HEK293 (cell line): ENCODE results near the gene GUCY1A2.

Experiments used
- CTCF ChIA-PET: fragments of 350-600 bp; formaldehyde crosslinking; extraction: SDS; loops from one replicate; lab custom pipeline; 2021; ENCODE audit warnings: antibody characterized with exemption; lab: Yijun Ruan, JAX
- POLR2A ChIA-PET: fragments of 300-600 bp; formaldehyde crosslinking; extraction: SDS; loops from one replicate; lab custom pipeline; 2020; ENCODE audit warnings: antibody characterized with exemption, inconsistent platforms; lab: Yijun Ruan, JAX
- H3K27ac ChIP-seq: fragments of 200-500 bp; sonication (Bioruptor generic); 2 replicates; pipeline ENCODE4 v1.5.1; 2014; ENCODE audit warnings: low read depth, low read length, control low read depth, inconsistent platforms; ENCODE audit errors: extremely low read depth
- H3K36me3 ChIP-seq, 2 experiments: fragments of 200-500 bp in 1 of 2; sonication (Bioruptor generic) in 1 of 2; 1 replicate in 1 of 2; 2 replicates in 1 of 2; pipeline ENCODE4 v1.5.1; 2014 to 2017; ENCODE audit warnings: inconsistent platforms in 2 of 2, low read length in 2 of 2; ENCODE audit not compliant: control insufficient read depth in 2 of 2, insufficient read depth in 1 of 2
- H3K4me1 ChIP-seq: fragments of 200-500 bp; sonication (Bioruptor generic); 2 replicates; pipeline ENCODE4 v1.5.1; 2014; ENCODE audit warnings: mild to moderate bottlenecking, low read length, inconsistent platforms; ENCODE audit not compliant: control insufficient read depth, insufficient read depth
- H3K4me3 ChIP-seq: 2 replicates; pipeline ENCODE4 v1.5.1; 2011; ENCODE audit warnings: low read depth, mild to moderate bottlenecking, control low read depth, low read length, moderate library complexity
- H3K9me3 ChIP-seq: fragments of 200-500 bp; sonication (Bioruptor generic); 2 replicates; pipeline ENCODE4 v1.5.1; 2014; ENCODE audit warnings: low read depth, low read length, inconsistent platforms; ENCODE audit not compliant: control insufficient read depth, insufficient read depth
- KLF7 ChIP-seq: fragments of 450-650 bp; formaldehyde crosslinking; IDR thresholded peaks from 2 replicates; pipeline ENCODE4 v1.5.1; 2016; ENCODE audit warnings: missing biosample characterization, missing genetic modification characterization, borderline replicate concordance
- SCRT1 ChIP-seq: fragments of 450-650 bp; formaldehyde crosslinking; IDR thresholded peaks from 2 replicates; pipeline ENCODE4 v1.5.1; 2016; ENCODE audit warnings: missing biosample characterization, missing genetic modification characterization, borderline replicate concordance
- YY2 ChIP-seq: fragments of 450-650 bp; formaldehyde crosslinking; IDR thresholded peaks from 2 replicates; pipeline ENCODE4 v1.5.1; 2016; ENCODE audit warnings: missing biosample characterization, missing genetic modification characterization
- ZBTB49 ChIP-seq: fragments of 450-650 bp; formaldehyde crosslinking; IDR thresholded peaks from 2 replicates; pipeline ENCODE4 v1.5.1; 2016; ENCODE audit warnings: missing biosample characterization, missing genetic modification characterization, low read depth
- ZIC2 ChIP-seq: fragments of 450-650 bp; formaldehyde crosslinking; IDR thresholded peaks from 2 replicates; pipeline ENCODE4 v1.5.1; 2016; ENCODE audit warnings: missing biosample characterization, missing genetic modification characterization
- ZNF138 ChIP-seq: fragments of 450-650 bp; formaldehyde crosslinking; IDR thresholded peaks from 2 replicates; pipeline ENCODE4 v1.5.1; 2016; ENCODE audit warnings: missing biosample characterization, missing genetic modification characterization, borderline replicate concordance
- ZNF140 ChIP-seq: fragments of 450-650 bp; formaldehyde crosslinking; IDR thresholded peaks from 2 replicates; pipeline ENCODE4 v1.5.1; 2016; ENCODE audit warnings: missing biosample characterization, missing genetic modification characterization
- ZNF155 ChIP-seq: fragments of 450-650 bp; formaldehyde crosslinking; IDR thresholded peaks from 2 replicates; pipeline ENCODE4 v1.5.1; 2016; ENCODE audit warnings: missing biosample characterization, missing genetic modification characterization
- ZNF335 ChIP-seq: fragments of 450-650 bp; formaldehyde crosslinking; conservative IDR thresholded peaks from 2 replicates; pipeline ENCODE4 v1.5.1; 2016; ENCODE audit warnings: missing biosample characterization, missing genetic modification characterization
- ZNF366 ChIP-seq: fragments of 450-650 bp; formaldehyde crosslinking; conservative IDR thresholded peaks from 2 replicates; pipeline ENCODE4 v1.5.1; 2016; ENCODE audit warnings: missing biosample characterization, missing genetic modification characterization
- ZNF398 ChIP-seq: fragments of 450-650 bp; formaldehyde crosslinking; IDR thresholded peaks from 2 replicates; pipeline ENCODE4 v1.5.1; 2017; ENCODE audit warnings: missing biosample characterization, missing genetic modification characterization
- ZNF416 ChIP-seq: fragments of 450-650 bp; formaldehyde crosslinking; IDR thresholded peaks from 2 replicates; pipeline ENCODE4 v1.5.1; 2016; ENCODE audit warnings: missing biosample characterization, missing genetic modification characterization
- ZNF610 ChIP-seq: fragments of 450-650 bp; formaldehyde crosslinking; IDR thresholded peaks from 2 replicates; pipeline ENCODE4 v1.5.1; 2016; ENCODE audit warnings: missing biosample characterization, missing genetic modification characterization, borderline replicate concordance
- ZNF660 ChIP-seq: fragments of 450-650 bp; IDR thresholded peaks from 2 replicates; pipeline ENCODE4 v1.5.1; 2018; ENCODE audit warnings: missing biosample characterization, mild to moderate bottlenecking, missing genetic modification characterization
- ZNF670 ChIP-seq: fragments of 450-650 bp; formaldehyde crosslinking; IDR thresholded peaks from 2 replicates; pipeline ENCODE4 v1.5.1; 2016; ENCODE audit warnings: missing biosample characterization, missing genetic modification characterization, low read depth
- ZNF704 ChIP-seq: fragments of 450-650 bp; formaldehyde crosslinking; IDR thresholded peaks from 2 replicates; pipeline ENCODE4 v1.5.1; 2016; ENCODE audit warnings: missing biosample characterization, missing genetic modification characterization
- ZNF843 ChIP-seq: fragments of 450-650 bp; formaldehyde crosslinking; IDR thresholded peaks from 2 replicates; pipeline ENCODE4 v1.5.1; 2016; ENCODE audit warnings: missing biosample characterization, missing genetic modification characterization
- ZSCAN30 ChIP-seq: fragments of 450-650 bp; IDR thresholded peaks from 2 replicates; pipeline ENCODE4 v1.5.1; 2018; ENCODE audit warnings: missing biosample characterization, mild to moderate bottlenecking, missing genetic modification characterization, moderate library complexity
- TF ChIP-seq, protein P1 (sequence below): fragments of 450-650 bp; IDR thresholded peaks from 2 replicates; pipeline ENCODE4 v1.5.1; 2018; ENCODE audit warnings: missing biosample characterization, mild to moderate bottlenecking, missing genetic modification characterization
- TF ChIP-seq, protein P2 (sequence below): fragments of 450-650 bp; formaldehyde crosslinking; IDR thresholded peaks from 2 replicates; pipeline ENCODE4 v1.5.1; 2016; ENCODE audit warnings: missing biosample characterization, missing genetic modification characterization, borderline replicate concordance
- TF ChIP-seq, protein P3 (sequence below): fragments of 450-650 bp; formaldehyde crosslinking; IDR thresholded peaks from 2 replicates; pipeline ENCODE4 v1.5.1; 2017; ENCODE audit warnings: missing biosample characterization, missing genetic modification characterization

The GUCY1A2 gene

GRCh38 chr11:107017104-107017432, 1.2 kb downstream of the GUCY1A2 start (continued):
- no peak for TF ChIP-seq ZIC2
- TF ChIP-seq, protein P1, sequence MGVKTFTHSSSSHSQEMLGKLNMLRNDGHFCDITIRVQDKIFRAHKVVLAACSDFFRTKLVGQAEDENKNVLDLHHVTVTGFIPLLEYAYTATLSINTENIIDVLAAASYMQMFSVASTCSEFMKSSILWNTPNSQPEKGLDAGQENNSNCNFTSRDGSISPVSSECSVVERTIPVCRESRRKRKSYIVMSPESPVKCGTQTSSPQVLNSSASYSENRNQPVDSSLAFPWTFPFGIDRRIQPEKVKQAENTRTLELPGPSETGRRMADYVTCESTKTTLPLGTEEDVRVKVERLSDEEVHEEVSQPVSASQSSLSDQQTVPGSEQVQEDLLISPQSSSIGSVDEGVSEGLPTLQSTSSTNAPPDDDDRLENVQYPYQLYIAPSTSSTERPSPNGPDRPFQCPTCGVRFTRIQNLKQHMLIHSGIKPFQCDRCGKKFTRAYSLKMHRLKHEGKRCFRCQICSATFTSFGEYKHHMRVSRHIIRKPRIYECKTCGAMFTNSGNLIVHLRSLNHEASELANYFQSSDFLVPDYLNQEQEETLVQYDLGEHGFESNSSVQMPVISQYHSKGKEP, result no peak
- no peak for TF ChIP-seq ZSCAN30
- TF ChIP-seq, protein P2, sequence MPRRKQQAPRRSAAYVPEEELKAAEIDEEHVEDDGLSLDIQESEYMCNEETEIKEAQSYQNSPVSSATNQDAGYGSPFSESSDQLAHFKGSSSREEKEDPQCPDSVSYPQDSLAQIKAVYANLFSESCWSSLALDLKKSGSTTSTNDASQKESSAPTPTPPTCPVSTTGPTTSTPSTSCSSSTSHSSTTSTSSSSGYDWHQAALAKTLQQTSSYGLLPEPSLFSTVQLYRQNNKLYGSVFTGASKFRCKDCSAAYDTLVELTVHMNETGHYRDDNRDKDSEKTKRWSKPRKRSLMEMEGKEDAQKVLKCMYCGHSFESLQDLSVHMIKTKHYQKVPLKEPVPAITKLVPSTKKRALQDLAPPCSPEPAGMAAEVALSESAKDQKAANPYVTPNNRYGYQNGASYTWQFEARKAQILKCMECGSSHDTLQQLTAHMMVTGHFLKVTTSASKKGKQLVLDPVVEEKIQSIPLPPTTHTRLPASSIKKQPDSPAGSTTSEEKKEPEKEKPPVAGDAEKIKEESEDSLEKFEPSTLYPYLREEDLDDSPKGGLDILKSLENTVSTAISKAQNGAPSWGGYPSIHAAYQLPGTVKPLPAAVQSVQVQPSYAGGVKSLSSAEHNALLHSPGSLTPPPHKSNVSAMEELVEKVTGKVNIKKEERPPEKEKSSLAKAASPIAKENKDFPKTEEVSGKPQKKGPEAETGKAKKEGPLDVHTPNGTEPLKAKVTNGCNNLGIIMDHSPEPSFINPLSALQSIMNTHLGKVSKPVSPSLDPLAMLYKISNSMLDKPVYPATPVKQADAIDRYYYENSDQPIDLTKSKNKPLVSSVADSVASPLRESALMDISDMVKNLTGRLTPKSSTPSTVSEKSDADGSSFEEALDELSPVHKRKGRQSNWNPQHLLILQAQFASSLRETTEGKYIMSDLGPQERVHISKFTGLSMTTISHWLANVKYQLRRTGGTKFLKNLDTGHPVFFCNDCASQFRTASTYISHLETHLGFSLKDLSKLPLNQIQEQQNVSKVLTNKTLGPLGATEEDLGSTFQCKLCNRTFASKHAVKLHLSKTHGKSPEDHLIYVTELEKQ, result no peak
- TF ChIP-seq ZNF366 (tag by site-specific recombination), result peak; percentile 84
- TF ChIP-seq ZNF155 (tag by site-specific recombination), result no peak
- TF ChIP-seq ZNF610 (tag by site-specific recombination), result no peak
- TF ChIP-seq SCRT1 (tag by site-specific recombination), result 0 out of 2 replicates have a peak, but pooled peaks have one; percentile 16
- no peak for TF ChIP-seq KLF7
- no peak; the same call in 1 of the 2 replicates for TF ChIP-seq ZNF335 (tag by site-specific recombination)
- TF ChIP-seq ZNF660 (tag by site-specific recombination), result no peak
- no peak for TF ChIP-seq ZBTB49 (tag by site-specific recombination)
- TF ChIP-seq ZNF843 (tag by site-specific recombination), result no peak
- no peak for TF ChIP-seq ZNF140 (tag by site-specific recombination)
- no peak for TF ChIP-seq ZNF398
- TF ChIP-seq ZNF416 (tag by site-specific recombination), result no peak
- no peak for TF ChIP-seq YY2 (tag by site-specific recombination)

DNA sequence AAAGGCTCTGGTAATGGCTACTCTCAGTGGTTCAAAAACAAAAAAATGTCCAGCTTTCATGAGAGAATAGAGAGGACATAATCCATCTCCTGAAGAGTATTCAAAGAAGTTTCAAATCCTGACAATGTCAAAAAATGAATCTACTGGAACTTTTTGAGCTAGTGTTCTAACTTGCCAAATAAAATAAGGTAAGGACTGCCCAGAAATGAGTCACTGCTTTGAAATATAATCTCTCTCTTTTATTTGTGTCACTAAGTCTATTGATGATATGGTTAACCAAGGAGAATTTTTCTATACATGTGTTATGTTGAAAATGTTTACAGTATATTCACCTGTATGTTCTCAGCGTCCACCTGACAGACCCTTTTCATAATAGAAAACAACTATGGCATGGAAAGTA, 3.4 kb downstream of the GUCY1A2 start:
- ChIA-PET CTCF (interaction anchor here (0.5 to 0.6 kb wide), 3 partner anchors 74 to 1403 kb away, joined by 3 to 7 read pairs (median 3); no protein-coding TSS in a partner anchor), POLR2A (no interaction called here)
- Histone ChIP-seq H3K4me1 (peaks cover 4% of the 10 kb centered on the region; the same call in 1 of the 2 replicates), H3K9me3 (no peaks in the 10 kb centered on the region), H3K36me3 (no peaks in the 10 kb centered on the region), H3K4me3 (no peak overlapping the region), H3K27ac (no peak overlapping the region)
- TF ChIP-seq ZNF138 (no peak), ZNF704 (tag by site-specific recombination) (no peak), ZNF670 (no peak)
- TF ChIP-seq, protein P3, sequence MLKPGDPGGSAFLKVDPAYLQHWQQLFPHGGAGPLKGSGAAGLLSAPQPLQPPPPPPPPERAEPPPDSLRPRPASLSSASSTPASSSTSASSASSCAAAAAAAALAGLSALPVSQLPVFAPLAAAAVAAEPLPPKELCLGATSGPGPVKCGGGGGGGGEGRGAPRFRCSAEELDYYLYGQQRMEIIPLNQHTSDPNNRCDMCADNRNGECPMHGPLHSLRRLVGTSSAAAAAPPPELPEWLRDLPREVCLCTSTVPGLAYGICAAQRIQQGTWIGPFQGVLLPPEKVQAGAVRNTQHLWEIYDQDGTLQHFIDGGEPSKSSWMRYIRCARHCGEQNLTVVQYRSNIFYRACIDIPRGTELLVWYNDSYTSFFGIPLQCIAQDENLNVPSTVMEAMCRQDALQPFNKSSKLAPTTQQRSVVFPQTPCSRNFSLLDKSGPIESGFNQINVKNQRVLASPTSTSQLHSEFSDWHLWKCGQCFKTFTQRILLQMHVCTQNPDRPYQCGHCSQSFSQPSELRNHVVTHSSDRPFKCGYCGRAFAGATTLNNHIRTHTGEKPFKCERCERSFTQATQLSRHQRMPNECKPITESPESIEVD (tag by site-specific recombination), result peak; percentile 44
